CD14-positive monocyte (primary cell): ENCODE results near the gene NRG3. TPM values are rescaled to one million over a fixed set of nuclear protein-coding genes. Genes with fewer than 3 reads are reported as not detected.

ENCODE experiments used
- DNase-seq, 3 donors: peaks; one replicate each; pipeline ENCODE4 v3.0.0-alpha.2; 2011 to 2022
- H2AFZ ChIP-seq: 2 replicates; pipeline ENCODE4 v1.6.0; 2012; ENCODE audit warnings: mild to moderate bottlenecking, low read depth, low read length, inconsistent platforms; ENCODE audit not compliant: insufficient read depth, poor library complexity, severe bottlenecking
- H3K27ac ChIP-seq, 2 donors: 1 replicate in 1 of 2; 2 replicates in 1 of 2; pipeline ENCODE4 v1.5.1; 2012 to 2013; ENCODE audit warnings: low read length in 2 of 2, control low read depth in 1 of 2, inconsistent platforms in 1 of 2, low read depth in 1 of 2, mild to moderate bottlenecking in 1 of 2
- H3K27me3 ChIP-seq, 2 donors: one replicate each; pipeline versions ENCODE4 v1.6.0 to v1.6.1; 2011 to 2013; ENCODE audit warnings: low read length in 2 of 2; ENCODE audit not compliant: control insufficient read depth in 2 of 2, insufficient read depth in 2 of 2
- H3K36me3 ChIP-seq, 2 donors: replicated peaks in 1 of 2; 1 replicate in 1 of 2; 2 replicates in 1 of 2; pipeline versions ENCODE4 v1.5.1 to v1.6.1; 2012 to 2013; ENCODE audit warnings: low read length in 2 of 2, control low read depth in 1 of 2, inconsistent platforms in 1 of 2, mild to moderate bottlenecking in 1 of 2; ENCODE audit not compliant: insufficient read depth in 2 of 2, control insufficient read depth in 1 of 2
- H3K4me1 ChIP-seq, 2 donors: 1 replicate in 1 of 2; 2 replicates in 1 of 2; pipeline versions ENCODE4 v1.5.1 to v1.6.1; 2012 to 2013; ENCODE audit warnings: low read length in 2 of 2, control low read depth in 1 of 2, inconsistent platforms in 1 of 2, mild to moderate bottlenecking in 1 of 2, moderate library complexity in 1 of 2; ENCODE audit not compliant: insufficient read depth in 2 of 2, control insufficient read depth in 1 of 2
- H3K4me2 ChIP-seq: replicated peaks from 2 replicates; pipeline ENCODE3; 2012; ENCODE audit warnings: low read length, moderate library complexity, mild to moderate bottlenecking; ENCODE audit not compliant: poor library complexity, severe bottlenecking; ENCODE audit errors: extremely low read depth
- H3K4me3 ChIP-seq, 3 experiments: fragments of 200-600 bp in 1 of 3; sonication (generic) in 1 of 3; replicated peaks in 1 of 3; 1 replicate in 2 of 3; 2 replicates in 1 of 3; pipeline ENCODE4 v1.5.1; 2011 to 2013; ENCODE audit warnings: low read length in 3 of 3, mild to moderate bottlenecking in 3 of 3, control low read depth in 2 of 3, low read depth in 2 of 3, inconsistent platforms in 1 of 3, moderate library complexity in 1 of 3
- H3K79me2 ChIP-seq: 2 replicates; pipeline ENCODE4 v1.6.0; 2012; ENCODE audit warnings: mild to moderate bottlenecking, control low read depth, inconsistent platforms, low read length, moderate library complexity; ENCODE audit not compliant: insufficient read depth
- H3K9ac ChIP-seq: 2 replicates; pipeline ENCODE4 v1.6.0; 2017; ENCODE audit warnings: low read length, mild to moderate bottlenecking; ENCODE audit not compliant: insufficient read depth, poor library complexity, severe bottlenecking
- H3K9me3 ChIP-seq, 2 donors: replicated peaks in 1 of 2; 1 replicate in 1 of 2; 2 replicates in 1 of 2; pipeline versions ENCODE4 v1.5.1 to v1.6.1; 2012 to 2013; ENCODE audit warnings: low read length in 2 of 2, control low read depth in 1 of 2; ENCODE audit not compliant: control insufficient read depth in 1 of 2, insufficient read depth in 1 of 2
- H4K20me1 ChIP-seq: 2 replicates; pipeline ENCODE4 v1.6.0; 2012; ENCODE audit warnings: mild to moderate bottlenecking, low read length, control low read depth, moderate library complexity; ENCODE audit not compliant: insufficient read depth
- H3K27ac Mint-ChIP-seq, 7 donors: one replicate each; pipeline ENCODE4 v1.8.0; 2020; ENCODE audit warnings: mild to moderate bottlenecking in 7 of 7, mixed read lengths in 7 of 7, moderate library complexity in 6 of 7, inconsistent platforms in 2 of 7
- H3K27me3 Mint-ChIP-seq, 3 donors: one replicate each; pipeline ENCODE4 v1.8.0; 2021 to 2022; ENCODE audit warnings: low read depth in 3 of 3, mild to moderate bottlenecking in 3 of 3, mixed read lengths in 3 of 3, moderate library complexity in 3 of 3, inconsistent platforms in 1 of 3
- H3K36me3 Mint-ChIP-seq, 2 donors: one replicate each; pipeline ENCODE4 v1.8.0; 2020; ENCODE audit warnings: mixed read lengths in 2 of 2, inconsistent platforms in 1 of 2, mild to moderate bottlenecking in 1 of 2
- H3K4me1 Mint-ChIP-seq: one replicate; pipeline ENCODE4 v1.8.0; 2020; ENCODE audit warnings: mild to moderate bottlenecking, mixed read lengths
- H3K4me3 Mint-ChIP-seq, 2 donors: one replicate each; pipeline ENCODE4 v1.8.0; 2020; ENCODE audit warnings: mild to moderate bottlenecking in 2 of 2, mixed read lengths in 2 of 2, moderate library complexity in 1 of 2
- H3K9me3 Mint-ChIP-seq, 7 donors: one replicate each; pipeline ENCODE4 v1.8.0; 2020 to 2022; ENCODE audit warnings: mixed read lengths in 7 of 7, mild to moderate bottlenecking in 6 of 7, moderate library complexity in 6 of 7, inconsistent platforms in 2 of 7
- WGBS: methylation state at CpG from one replicate; pipeline ENCODE4 v1.1.5; 2013; ENCODE audit warnings: missing lambda C conversion rate; ENCODE audit not compliant: insufficient coverage; 5-methylcytosine and 5-hydroxymethylcytosine counted together
- intact Hi-C, 2 donors: fragments of 100-400 bp; cut with micrococcal nuclease; formaldehyde crosslinking; loops; one replicate each; pipeline versions ENCODE4 v1.15.0 to v1.15.1; 2023
- polyA plus RNA-seq, 3 donors: library from polyadenylated mRNA; depleted of rRNA in 1 of 3; unstranded in 2 of 3; stranded (reverse) in 1 of 3; fragments of 300-500 nt in 2 of 3; fragments of >200 nt in 1 of 3; fragmentation: Illumina TruSeq in 2 of 3; gene quantifications; 1 replicate in 2 of 3; 2 replicates in 1 of 3; pipeline ENCODE4 v1.2.3, GENCODE V29; 2012 to 2021
- TF ChIP-seq, protein P1 (sequence below): fragments of 200-600 bp; IDR thresholded peaks from one replicate; pipeline ENCODE4 v1.8.0; 2022; ENCODE audit warnings: antibody characterized with exemption, mild to moderate bottlenecking

Gene NRG3
- polyA plus RNA-seq, 3 donors: not detected

DNA sequence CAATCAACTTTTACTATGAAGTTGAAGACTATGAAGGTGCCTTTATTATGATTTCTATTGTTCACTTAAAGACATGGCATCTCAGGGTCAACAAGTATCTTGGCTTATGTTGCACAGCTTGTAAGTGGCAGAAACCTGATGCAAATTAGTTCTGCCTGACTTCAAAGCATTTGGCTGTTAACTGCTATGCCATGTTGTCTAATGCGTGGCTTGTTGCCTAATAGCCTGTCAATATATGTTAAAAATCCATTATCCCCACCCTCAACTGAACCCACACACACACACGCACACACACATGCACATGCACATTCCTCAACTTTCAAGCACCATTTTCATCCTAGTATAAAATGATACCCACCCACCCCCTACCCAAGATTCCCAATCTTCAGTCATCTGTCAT is 217.1 kb downstream of the NRG3 start:
- no peaks in the 10 kb centered on the region for H3K36me3 Mint-ChIP-seq
- intact Hi-C loops: no loop called here
- H3K27me3 ChIP-seq: no peaks in the 10 kb centered on the region
- no peaks in the 10 kb centered on the region for H3K36me3 ChIP-seq
- no peak overlapping the region for H3K27ac ChIP-seq
- no peak overlapping the region for H3K27ac Mint-ChIP-seq
- no peaks in the 10 kb centered on the region for H3K27me3 Mint-ChIP-seq
- H3K79me2 ChIP-seq: no peaks in the 10 kb centered on the region
- DNase-seq: no peak
- H2AFZ ChIP-seq: no peak overlapping the region
- no peak overlapping the region for H3K4me3 ChIP-seq
- H3K4me1 ChIP-seq: no peaks in the 10 kb centered on the region
- WGBS: 40% methylated on average over 1 of the region's 2 CpGs
- TF ChIP-seq, protein P1, sequence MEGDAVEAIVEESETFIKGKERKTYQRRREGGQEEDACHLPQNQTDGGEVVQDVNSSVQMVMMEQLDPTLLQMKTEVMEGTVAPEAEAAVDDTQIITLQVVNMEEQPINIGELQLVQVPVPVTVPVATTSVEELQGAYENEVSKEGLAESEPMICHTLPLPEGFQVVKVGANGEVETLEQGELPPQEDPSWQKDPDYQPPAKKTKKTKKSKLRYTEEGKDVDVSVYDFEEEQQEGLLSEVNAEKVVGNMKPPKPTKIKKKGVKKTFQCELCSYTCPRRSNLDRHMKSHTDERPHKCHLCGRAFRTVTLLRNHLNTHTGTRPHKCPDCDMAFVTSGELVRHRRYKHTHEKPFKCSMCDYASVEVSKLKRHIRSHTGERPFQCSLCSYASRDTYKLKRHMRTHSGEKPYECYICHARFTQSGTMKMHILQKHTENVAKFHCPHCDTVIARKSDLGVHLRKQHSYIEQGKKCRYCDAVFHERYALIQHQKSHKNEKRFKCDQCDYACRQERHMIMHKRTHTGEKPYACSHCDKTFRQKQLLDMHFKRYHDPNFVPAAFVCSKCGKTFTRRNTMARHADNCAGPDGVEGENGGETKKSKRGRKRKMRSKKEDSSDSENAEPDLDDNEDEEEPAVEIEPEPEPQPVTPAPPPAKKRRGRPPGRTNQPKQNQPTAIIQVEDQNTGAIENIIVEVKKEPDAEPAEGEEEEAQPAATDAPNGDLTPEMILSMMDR: no peak
- no peak overlapping the region for H3K9ac ChIP-seq
- H3K9me3 ChIP-seq: no peaks in the 10 kb centered on the region
- H3K4me3 Mint-ChIP-seq: no peak overlapping the region
- H3K4me1 Mint-ChIP-seq: no peaks in the 10 kb centered on the region
- H4K20me1 ChIP-seq: no peaks in the 10 kb centered on the region
- H3K4me2 ChIP-seq: no peak overlapping the region
- no peaks in the 10 kb centered on the region for H3K9me3 Mint-ChIP-seq

DNA sequence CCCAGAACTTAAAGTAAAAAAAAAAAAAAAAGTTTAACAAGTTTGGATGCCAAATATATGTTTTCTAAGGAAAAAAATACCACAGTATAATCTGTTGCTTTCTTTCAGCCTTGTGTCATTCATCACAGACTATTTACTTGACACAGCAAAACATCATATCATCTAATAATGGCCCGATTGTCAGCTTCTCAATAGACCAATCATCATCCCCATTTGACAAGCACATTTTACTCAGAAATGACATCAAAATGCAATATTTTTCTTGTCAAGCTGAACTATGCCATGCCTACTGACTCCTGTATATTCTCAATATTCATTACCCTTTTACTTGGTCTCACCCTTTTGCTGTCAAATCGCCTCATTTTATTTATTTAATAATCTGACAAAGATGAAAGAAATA is 249.7 kb downstream of the NRG3 start:
- no peaks in the 10 kb centered on the region for H3K4me1 ChIP-seq

More for the DNA sequence above, 249.7 kb downstream of the NRG3 start:
- H3K36me3 Mint-ChIP-seq: no peaks in the 10 kb centered on the region
- peaks cover 0 to 2% (median 0%) of the 10 kb centered on the region in 7 donors for H3K9me3 Mint-ChIP-seq
- TF ChIP-seq, protein P1: no peak
- H3K27me3 Mint-ChIP-seq: no peaks in the 10 kb centered on the region
- H2AFZ ChIP-seq: no peak overlapping the region
- H3K9me3 ChIP-seq: no peaks in the 10 kb centered on the region
- H3K79me2 ChIP-seq: no peaks in the 10 kb centered on the region
- H3K4me3 ChIP-seq: no peak overlapping the region
- no peaks in the 10 kb centered on the region for H3K27me3 ChIP-seq
- H3K27ac Mint-ChIP-seq: no peak overlapping the region
- H3K4me2 ChIP-seq: no peak overlapping the region
- H3K9ac ChIP-seq: no peak overlapping the region
- no peak for DNase-seq
- no peaks in the 10 kb centered on the region for H4K20me1 ChIP-seq
- no peak overlapping the region for H3K4me3 Mint-ChIP-seq
- 93% methylated on average over 1 of the region's 2 CpGs for WGBS
- no peak overlapping the region for H3K27ac ChIP-seq
- no peaks in the 10 kb centered on the region for H3K4me1 Mint-ChIP-seq
- H3K36me3 ChIP-seq: no peaks in the 10 kb centered on the region
- intact Hi-C loops: no loop called here
